Activated B cell treated with CpG ODN at 0.5 μM for 24 hours (primary cell): ENCODE results near the gene TEX53. TPM values are rescaled to one million over a fixed set of nuclear protein-coding genes. Genes with fewer than 3 reads are reported as not detected.

Experiments
- ATAC-seq: fragments of 200-7000 bp; cut with Tn5 transposase; one replicate; pipeline ENCODE4 v1.10.0; 2021; ENCODE audit warnings: low read depth, mild to moderate bottlenecking, moderate library complexity
- CTCF ChIA-PET: fragments of 350-600 bp; sonication (Branson Sonifier 250); formaldehyde crosslinking; loops from one replicate; lab custom pipeline; 2021; ENCODE audit warnings: antibody characterized with exemption; lab: Charles Lee
- POLR2A ChIA-PET: fragments of 350-600 bp; sonication (Branson Sonifier 250); formaldehyde crosslinking; loops from one replicate; lab custom pipeline; 2021; ENCODE audit warnings: antibody characterized with exemption; lab: Charles Lee
- DNase-seq: peaks from one replicate; pipeline ENCODE4 v3.0.0; 2022
- H3K27ac Mint-ChIP-seq: one replicate; pipeline ENCODE4 v1.8.0; 2020; ENCODE audit warnings: mixed read lengths
- H3K27me3 Mint-ChIP-seq: one replicate; pipeline ENCODE4 v1.8.0; 2021; ENCODE audit warnings: mixed read lengths
- H3K36me3 Mint-ChIP-seq: one replicate; pipeline ENCODE4 v1.8.0; 2021; ENCODE audit warnings: low read depth, mixed read lengths
- H3K4me1 Mint-ChIP-seq: one replicate; pipeline ENCODE4 v1.8.0; 2021; ENCODE audit warnings: mixed read lengths
- H3K4me3 Mint-ChIP-seq: one replicate; pipeline ENCODE4 v1.8.0; 2020; ENCODE audit warnings: mild to moderate bottlenecking, mixed read lengths
- H3K9me3 Mint-ChIP-seq: one replicate; pipeline ENCODE4 v1.8.0; 2020; ENCODE audit warnings: mixed read lengths
- intact Hi-C: fragments of 100-400 bp; cut with micrococcal nuclease; formaldehyde crosslinking; loops from one replicate; pipeline ENCODE4 v1.15.1; 2024
- total RNA-seq: library from RNA; stranded (reverse); gene quantifications from 2 replicates; pipeline ENCODE4 v1.2.3, GENCODE V29; 2022
- TF ChIP-seq, protein P1 (sequence below): fragments of 200-600 bp; IDR thresholded peaks from one replicate; pipeline ENCODE4 v1.8.0; 2022; ENCODE audit warnings: antibody characterized with exemption, mild to moderate bottlenecking

TEX53 gene
- total RNA-seq, 1 donor from 2014 or later: not detected

DNA sequence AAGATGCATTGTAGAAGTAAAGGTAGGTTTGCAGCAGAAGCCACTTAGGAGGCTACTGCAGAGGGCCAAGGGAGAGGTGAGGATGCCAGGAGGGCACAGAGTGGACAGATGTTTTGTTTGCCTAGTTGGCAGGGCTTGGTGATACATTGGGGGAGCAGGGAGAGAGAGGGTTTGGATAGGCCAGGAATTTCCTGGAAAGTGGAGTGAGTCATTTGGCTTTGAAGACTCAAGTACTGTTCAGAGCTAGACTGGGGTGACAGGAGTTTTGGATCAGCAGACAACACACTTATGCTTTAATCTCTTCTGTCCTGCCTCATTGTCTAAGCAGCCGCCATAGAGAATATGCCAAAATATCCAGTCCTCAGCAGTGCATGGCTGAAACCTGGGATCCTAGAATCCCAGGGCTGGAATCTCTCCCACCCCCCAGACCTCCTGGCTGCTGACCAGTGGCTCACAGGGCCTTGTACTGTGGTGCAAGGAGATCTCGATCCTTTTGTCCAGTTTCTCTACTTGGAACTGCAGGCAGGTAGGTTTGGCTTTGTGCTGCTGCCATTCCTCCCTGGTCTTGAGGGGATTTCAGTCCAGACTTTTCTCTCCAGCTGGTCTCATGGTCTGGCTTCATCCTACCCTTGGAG lies 35.5 kb downstream of the TEX53 start:
- Mint-ChIP-seq H3K4me1 (peaks cover 39% of the 10 kb centered on the region), H3K27me3 (no peaks in the 10 kb centered on the region), H3K27ac (peak overlapping the region; percentile 39), H3K4me3 (no peak overlapping the region), H3K36me3 (peaks cover 64% of the 10 kb centered on the region), H3K9me3 (no peaks in the 10 kb centered on the region)
- ATAC-seq: no peak
- ChIA-PET CTCF (interaction anchor here (1.1 to 1.4 kb wide), 3 partner anchors 30 to 187 kb away, joined by 3 to 5 read pairs (median 4); no protein-coding TSS in a partner anchor), POLR2A (interaction anchor here (0.6 kb wide), 1 partner anchor 29 kb away, joined by 7 read pairs; no protein-coding TSS in a partner anchor)
- TF ChIP-seq, protein P1, sequence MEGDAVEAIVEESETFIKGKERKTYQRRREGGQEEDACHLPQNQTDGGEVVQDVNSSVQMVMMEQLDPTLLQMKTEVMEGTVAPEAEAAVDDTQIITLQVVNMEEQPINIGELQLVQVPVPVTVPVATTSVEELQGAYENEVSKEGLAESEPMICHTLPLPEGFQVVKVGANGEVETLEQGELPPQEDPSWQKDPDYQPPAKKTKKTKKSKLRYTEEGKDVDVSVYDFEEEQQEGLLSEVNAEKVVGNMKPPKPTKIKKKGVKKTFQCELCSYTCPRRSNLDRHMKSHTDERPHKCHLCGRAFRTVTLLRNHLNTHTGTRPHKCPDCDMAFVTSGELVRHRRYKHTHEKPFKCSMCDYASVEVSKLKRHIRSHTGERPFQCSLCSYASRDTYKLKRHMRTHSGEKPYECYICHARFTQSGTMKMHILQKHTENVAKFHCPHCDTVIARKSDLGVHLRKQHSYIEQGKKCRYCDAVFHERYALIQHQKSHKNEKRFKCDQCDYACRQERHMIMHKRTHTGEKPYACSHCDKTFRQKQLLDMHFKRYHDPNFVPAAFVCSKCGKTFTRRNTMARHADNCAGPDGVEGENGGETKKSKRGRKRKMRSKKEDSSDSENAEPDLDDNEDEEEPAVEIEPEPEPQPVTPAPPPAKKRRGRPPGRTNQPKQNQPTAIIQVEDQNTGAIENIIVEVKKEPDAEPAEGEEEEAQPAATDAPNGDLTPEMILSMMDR: no peak
- intact Hi-C loops: no loop called here
- DNase-seq: no peak

DNA sequence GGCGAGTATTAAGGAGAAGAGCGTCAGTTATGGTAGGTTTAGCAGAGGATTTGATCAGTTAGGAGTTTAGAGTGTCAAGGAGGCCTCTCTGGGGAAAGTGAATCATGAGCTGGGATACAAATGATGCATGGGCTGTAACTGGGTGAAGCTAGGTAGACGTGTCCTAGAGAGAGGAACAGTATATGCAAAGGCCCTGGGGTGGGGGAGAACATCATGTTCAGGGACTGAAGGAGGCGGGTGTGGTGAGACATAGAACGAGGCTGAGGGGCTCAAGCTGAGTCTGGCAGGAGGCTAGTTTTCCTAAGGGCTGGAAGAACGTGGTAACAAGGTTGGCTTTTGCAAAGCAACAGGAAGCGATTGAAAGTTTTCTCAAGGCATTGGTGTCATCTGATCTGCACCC lies 36.0 kb downstream of the TEX53 start:
- no peaks in the 10 kb centered on the region for H3K9me3 Mint-ChIP-seq
- POLR2A ChIA-PET: interaction anchor here (0.6 kb wide), 1 partner anchor 30 kb away, joined by 7 read pairs; no protein-coding TSS in a partner anchor
- CTCF ChIA-PET: interaction anchor here (1.1 to 1.4 kb wide), 4 partner anchors 29 to 187 kb away, joined by 3 to 5 read pairs (median 4); no protein-coding TSS in a partner anchor
- TF ChIP-seq, protein P1: no peak
- ATAC-seq: no peak
- H3K4me1 Mint-ChIP-seq: peaks cover 45% of the 10 kb centered on the region
- peaks cover 62% of the 10 kb centered on the region for H3K36me3 Mint-ChIP-seq
- H3K27ac Mint-ChIP-seq: peak overlapping the region; percentile 46
- H3K4me3 Mint-ChIP-seq: no peak overlapping the region
- H3K27me3 Mint-ChIP-seq: no peaks in the 10 kb centered on the region
- DNase-seq: no peak
- intact Hi-C loops: no loop called here

- ChIA-PET CTCF (interaction anchor here (1.1 to 2.0 kb wide), 4 partner anchors 27 to 213 kb away, joined by 4 to 12 read pairs (median 6); no protein-coding TSS in a partner anchor), POLR2A (interaction anchor here (0.6 to 1.8 kb wide), 12 partner anchors 8 to 246 kb away, joined by 3 to 20 read pairs (median 6); partner anchors contain the start of genes AKNA, ATP6V1G1, TMEM268 and WHRN)
- DNase-seq (no peak), ATAC-seq (peak; percentile 37)
- peak overlapping the region; percentile 84 for H3K4me3 Mint-ChIP-seq
- H3K27ac Mint-ChIP-seq: peak overlapping the region; percentile 98
- intact Hi-C loops: loop anchor here (1.0 to 2.0 kb wide), 4 partner anchors 8 to 222 kb away; partner anchors contain the start of genes TMEM268 and WHRN
- no peaks in the 10 kb centered on the region for H3K9me3 Mint-ChIP-seq
- TF ChIP-seq, protein P1: no peak
- peaks cover 51% of the 10 kb centered on the region for H3K36me3 Mint-ChIP-seq
- no peaks in the 10 kb centered on the region for H3K27me3 Mint-ChIP-seq
- H3K4me1 Mint-ChIP-seq: peaks cover 63% of the 10 kb centered on the region
Measured at GRCh38 chr9:114619191-114619761, 38.3 kb downstream of the TEX53 start.

DNA sequence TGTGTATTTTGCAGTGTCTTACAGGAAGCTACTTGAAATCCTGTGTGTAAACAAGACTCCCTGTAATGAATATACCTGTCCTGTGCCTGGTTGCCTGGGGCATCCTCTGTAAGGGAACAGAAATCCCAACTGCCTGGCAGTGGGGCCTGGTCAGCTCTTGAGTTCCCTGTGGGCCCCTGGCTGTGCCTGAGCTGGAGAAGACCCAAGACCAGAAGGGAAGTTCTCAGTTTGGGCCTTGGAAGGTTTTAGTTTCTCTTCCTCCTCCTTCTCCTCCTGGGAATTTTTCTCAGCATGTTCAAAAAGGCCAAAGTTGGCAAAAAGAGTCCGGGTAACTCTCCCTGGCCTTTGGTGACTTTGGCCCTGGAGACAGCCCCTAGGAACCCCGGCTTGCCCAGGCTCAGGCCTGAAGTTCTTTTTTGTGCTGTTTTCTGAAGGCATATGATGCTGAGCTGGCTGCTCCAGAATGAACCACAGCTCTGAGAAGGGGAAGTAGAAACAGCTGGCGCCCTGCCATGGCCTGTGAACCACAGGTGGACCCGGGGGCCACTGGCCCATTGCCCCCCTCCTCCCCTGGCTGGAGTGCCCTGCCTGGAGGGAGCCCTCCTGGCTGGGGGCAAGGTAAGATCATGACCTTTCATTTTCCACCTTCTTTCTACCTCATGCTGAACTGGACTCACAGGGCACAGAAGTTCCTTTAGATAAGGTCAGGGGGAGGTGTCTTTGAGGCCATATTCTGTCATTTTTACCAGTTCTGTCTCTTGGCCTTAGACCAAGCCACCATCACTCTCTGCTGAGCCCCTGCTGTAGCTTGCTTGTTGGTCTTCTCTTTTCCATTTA lies 40.7 kb downstream of the TEX53 start:
- ATAC-seq (peak; percentile 76), DNase-seq (peak; percentile 73)
- no peaks in the 10 kb centered on the region for H3K27me3 Mint-ChIP-seq
- H3K27ac Mint-ChIP-seq: peak overlapping the region; percentile 98
- POLR2A ChIA-PET: interaction anchor here (0.6 to 2.8 kb wide), 18 partner anchors 9 to 1037 kb away, joined by 3 to 25 read pairs (median 4); partner anchors contain the start of gene ATP6V1G1
- peaks cover 83% of the 10 kb centered on the region for H3K4me1 Mint-ChIP-seq
- peak overlapping the region; percentile 74 for H3K4me3 Mint-ChIP-seq
- H3K36me3 Mint-ChIP-seq: peaks cover 33% of the 10 kb centered on the region
- intact Hi-C loops: loop anchor here (1.0 to 2.0 kb wide), 3 partner anchors 30 to 268 kb away; partner anchors contain the start of gene ATP6V1G1
- CTCF ChIA-PET: interaction anchor here (1.0 to 3.0 kb wide), 3 partner anchors 24 to 130 kb away, joined by 3 to 21 read pairs (median 7); no protein-coding TSS in a partner anchor
- TF ChIP-seq, protein P1: no peak
- no peaks in the 10 kb centered on the region for H3K9me3 Mint-ChIP-seq
